Muscle of leg (tissue), 11 donors: Measurements from ENCODE around the gene ARPC1A. TPM values are rescaled to one million over a fixed set of nuclear protein-coding genes. Genes with fewer than 3 reads are reported as not detected.
"Not testable (repeated sequence)": the region's sequence is repeated elsewhere in the genome, so short reads cannot be mapped to it uniquely, and the experiment has no call there.

ENCODE experiments used
- DNase-seq: peaks from one replicate; pipeline ENCODE4 v3.0.0; 2013
- H3K27ac ChIP-seq: one replicate; pipeline ENCODE4 v1.5.1; 2013; ENCODE audit warnings: mild to moderate bottlenecking, low read length, control low read depth
- H3K27me3 ChIP-seq: one replicate; pipeline ENCODE4 v1.6.1; 2013; ENCODE audit warnings: low read length; ENCODE audit not compliant: control insufficient read depth, insufficient read depth
- H3K36me3 ChIP-seq: one replicate; pipeline ENCODE4 v1.6.1; 2013; ENCODE audit warnings: low read length; ENCODE audit not compliant: control insufficient read depth, insufficient read depth
- H3K4me1 ChIP-seq: one replicate; pipeline ENCODE4 v1.6.1; 2013; ENCODE audit warnings: low read length; ENCODE audit not compliant: control insufficient read depth, insufficient read depth
- H3K4me3 ChIP-seq: one replicate; pipeline ENCODE4 v1.5.1; 2013; ENCODE audit warnings: low read length, control low read depth
- H3K9me3 ChIP-seq: replicated peaks from 2 replicates; pipeline ENCODE4 v1.6.1; 2013; ENCODE audit warnings: low read depth, low read length; ENCODE audit not compliant: control insufficient read depth
- WGBS: methylation state at CpG from one replicate; pipeline ENCODE4 v1.1.5; 2013; ENCODE audit warnings: missing lambda C conversion rate; ENCODE audit not compliant: insufficient coverage; 5-methylcytosine and 5-hydroxymethylcytosine counted together
- polyA plus RNA-seq, 8 donors: library from polyadenylated mRNA; unstranded; fragments of 120-200 nt; gene quantifications; one replicate each; pipeline versions ENCODE4 v1.2.1 to v1.2.3, GENCODE V29; 2013; ENCODE audit warnings: inconsistent platforms in 1 of 8, low replicate concordance in 1 of 8; ENCODE audit not compliant: insufficient read length in 8 of 8, insufficient read depth in 1 of 8
- total RNA-seq: library from RNA; stranded (reverse); fragments of 120-200 nt; gene quantifications from one replicate; pipeline ENCODE4 v1.2.4, GENCODE V29; 2013

Gene ARPC1A
- total and polyA plus RNA-seq, 9 donors = 54.6 to 90.3 (median 66.5) TPM

GRCh38 chr7:99386584-99387238 is 61.0 kb downstream of the ARPC1A start:
- 88% methylated on average over 5 of the region's 9 CpGs for WGBS

DNA sequence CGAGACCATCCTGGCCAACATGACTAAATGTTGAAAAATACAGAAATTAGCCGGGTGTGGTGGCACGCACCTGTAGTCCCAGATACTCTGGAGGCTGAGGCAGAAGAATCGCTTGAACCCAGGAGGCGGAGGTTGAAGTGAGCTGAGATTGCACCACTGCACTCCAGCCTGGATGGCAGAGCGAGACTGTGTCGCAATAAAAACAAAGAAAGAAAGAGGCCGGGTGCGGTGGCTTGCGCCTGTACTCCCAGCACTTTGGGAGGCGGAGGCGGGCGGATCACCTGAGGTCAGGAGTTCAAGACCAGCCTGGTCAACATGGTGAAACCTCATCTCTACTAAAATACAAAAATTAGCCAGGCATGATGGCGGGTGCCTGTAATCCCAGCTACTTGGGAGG is 61.5 kb downstream of the ARPC1A start:
- DNase-seq, H3K4me3 ChIP-seq, H3K9me3 ChIP-seq, H3K4me1 ChIP-seq, H3K27ac ChIP-seq, H3K27me3 ChIP-seq: not testable (repeated sequence)
- peaks cover 43% of the 10 kb centered on the region for H3K36me3 ChIP-seq
- WGBS = 89% methylated on average over 6 of the region's 14 CpGs

More at GRCh38 chr7:99386584-99387238, 61.0 kb downstream of the ARPC1A start:
- Histone ChIP-seq H3K36me3 (peaks cover 43% of the 10 kb centered on the region), H3K4me3 (no peak overlapping the region), H3K27me3 (no peaks in the 10 kb centered on the region), H3K27ac (no peak overlapping the region), H3K9me3 (no peaks in the 10 kb centered on the region), H3K4me1 (no peaks in the 10 kb centered on the region)
- no peak for DNase-seq

- no peaks in the 10 kb centered on the region for H3K9me3 ChIP-seq
- no peak overlapping the region for H3K27ac ChIP-seq
- DNase-seq = no peak
- H3K4me3 ChIP-seq = no peak overlapping the region
- H3K27me3 ChIP-seq = no peaks in the 10 kb centered on the region
- WGBS = 92% methylated on average over 20 of the region's 20 CpGs
- H3K4me1 ChIP-seq = peaks cover 7% of the 10 kb centered on the region
- H3K36me3 ChIP-seq = peaks cover 43% of the 10 kb centered on the region
These were observed 62.2 kb downstream of the ARPC1A start for GRCh38 chr7:99387912-99388311.

DNA sequence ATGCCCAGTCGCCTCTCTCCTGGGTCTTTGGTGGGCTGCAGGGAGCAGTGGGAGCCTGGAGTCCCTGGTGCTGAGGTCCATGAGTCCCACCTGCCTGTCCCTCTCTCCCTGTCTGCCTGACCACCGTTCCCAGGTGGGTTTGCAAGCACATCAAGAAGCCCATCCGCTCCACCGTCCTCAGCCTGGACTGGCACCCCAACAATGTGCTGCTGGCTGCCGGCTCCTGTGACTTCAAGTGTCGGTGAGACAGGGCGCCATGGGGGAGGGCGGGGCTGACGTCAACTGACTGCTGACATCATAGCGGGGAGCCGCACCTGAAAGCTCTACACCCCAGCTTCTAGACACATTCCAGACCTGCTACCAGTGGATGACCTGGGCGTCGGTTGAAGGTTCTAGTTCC is 64.1 kb downstream of the ARPC1A start:
- Histone ChIP-seq H3K27ac (no peak overlapping the region), H3K9me3 (no peaks in the 10 kb centered on the region), H3K27me3 (no peaks in the 10 kb centered on the region), H3K36me3 (peaks cover 50% of the 10 kb centered on the region), H3K4me3 (no peak overlapping the region), H3K4me1 (peaks cover 17% of the 10 kb centered on the region)
- 88% methylated on average over 9 of the region's 13 CpGs for WGBS
- DNase-seq = no peak

GRCh38 chr7:99390941-99391602 is 65.4 kb downstream of the ARPC1A start:
- Histone ChIP-seq H3K4me1 (peaks cover 17% of the 10 kb centered on the region), H3K36me3 (peaks cover 55% of the 10 kb centered on the region), H3K27ac (no peak overlapping the region), H3K4me3 (no peak overlapping the region), H3K9me3 (no peaks in the 10 kb centered on the region), H3K27me3 (no peaks in the 10 kb centered on the region)
- no peak for DNase-seq
- 90% methylated on average over 11 of the region's 23 CpGs for WGBS

GRCh38 chr7:99392046-99392445 is 66.3 kb downstream of the ARPC1A start:
- H3K27ac ChIP-seq = no peak overlapping the region
- H3K9me3 ChIP-seq = no peaks in the 10 kb centered on the region
- DNase-seq = no peak
- no peaks in the 10 kb centered on the region for H3K27me3 ChIP-seq
- peaks cover 17% of the 10 kb centered on the region for H3K4me1 ChIP-seq
- H3K4me3 ChIP-seq = no peak overlapping the region
- 85% methylated on average over 8 of the region's 8 CpGs for WGBS
- H3K36me3 ChIP-seq = peaks cover 53% of the 10 kb centered on the region

DNA sequence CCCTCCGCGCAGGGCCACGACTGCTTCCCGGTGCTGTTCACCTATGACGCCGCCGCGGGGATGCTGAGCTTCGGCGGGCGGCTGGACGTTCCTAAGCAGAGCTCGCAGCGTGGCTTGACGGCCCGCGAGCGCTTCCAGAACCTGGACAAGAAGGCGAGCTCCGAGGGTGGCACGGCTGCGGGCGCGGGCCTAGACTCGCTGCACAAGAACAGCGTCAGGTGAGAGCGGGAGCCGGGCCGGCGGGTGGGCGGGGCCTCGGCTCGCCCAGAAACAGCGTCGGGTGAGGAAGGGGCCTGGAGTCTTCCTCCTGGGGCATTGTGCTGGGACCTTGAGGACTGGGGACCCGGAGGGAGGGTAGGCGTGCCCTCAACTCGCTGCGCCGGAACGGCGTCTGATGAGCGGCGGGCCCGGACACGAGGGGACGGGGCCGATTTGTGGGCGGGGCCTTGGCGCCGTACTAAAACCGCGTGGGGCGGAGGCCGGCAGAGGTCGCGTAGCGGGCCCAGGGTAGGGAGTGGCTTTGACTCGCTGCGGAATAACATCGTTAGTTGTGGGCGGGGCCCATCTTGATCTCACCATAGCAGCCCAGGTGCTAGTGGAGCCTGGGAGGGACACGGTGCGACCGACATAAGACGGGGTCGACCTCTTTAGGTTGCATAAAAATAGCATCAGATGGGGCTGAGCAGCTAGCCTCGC is 67.1 kb downstream of the ARPC1A start:
- H3K9me3 ChIP-seq = no peaks in the 10 kb centered on the region
- peak; percentile 79 for DNase-seq
- WGBS = 2% methylated on average over 68 of the region's 68 CpGs
- H3K4me1 ChIP-seq = peaks cover 17% of the 10 kb centered on the region
- H3K36me3 ChIP-seq = peaks cover 56% of the 10 kb centered on the region
- no peaks in the 10 kb centered on the region for H3K27me3 ChIP-seq
- H3K4me3 ChIP-seq = peak overlapping the region; percentile 71
- peak overlapping the region; percentile 35 for H3K27ac ChIP-seq

DNA sequence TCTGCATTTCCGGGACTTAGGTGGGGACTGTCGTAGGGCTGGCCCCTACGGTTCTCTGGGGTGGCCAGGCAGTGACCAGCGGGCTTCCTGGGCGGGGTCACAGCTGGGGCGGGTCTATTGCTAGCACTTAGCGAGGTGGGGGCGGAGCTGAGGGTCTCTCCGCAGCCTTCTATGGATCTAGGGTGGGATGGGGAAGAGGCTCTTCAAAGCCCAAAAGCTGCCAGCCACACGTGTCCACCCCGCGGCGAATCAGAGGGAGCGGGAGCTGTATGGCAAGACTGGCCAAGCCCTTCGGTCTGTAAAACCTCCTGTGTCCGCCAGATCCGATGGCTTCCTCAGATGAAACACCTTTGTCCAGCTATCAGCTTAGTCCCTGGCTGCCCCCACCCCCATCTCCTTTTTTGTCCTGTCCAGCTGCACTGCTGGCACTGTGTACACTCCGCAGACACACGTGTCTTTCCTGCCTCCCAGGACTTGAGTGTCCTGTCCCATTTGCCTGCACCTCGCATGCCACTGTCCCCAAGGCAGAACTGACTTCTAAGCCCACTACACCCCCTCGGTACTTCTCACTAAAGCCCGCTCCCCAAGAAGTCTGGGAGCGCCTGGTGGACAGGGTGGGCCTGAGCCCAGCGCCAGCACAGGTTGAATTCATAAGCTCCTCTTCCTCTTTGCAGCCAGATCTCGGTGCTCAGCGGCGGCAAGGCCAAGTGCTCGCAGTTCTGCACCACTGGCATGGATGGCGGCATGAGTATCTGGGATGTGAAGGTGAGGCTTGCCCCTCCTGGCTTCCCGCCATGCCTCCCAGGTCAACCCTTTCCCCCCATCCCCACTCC is 67.9 kb downstream of the ARPC1A start:
- H3K9me3 ChIP-seq = no peaks in the 10 kb centered on the region
- WGBS = 23% methylated on average over 18 of the region's 30 CpGs
- peak; percentile 69 for DNase-seq

DNA sequence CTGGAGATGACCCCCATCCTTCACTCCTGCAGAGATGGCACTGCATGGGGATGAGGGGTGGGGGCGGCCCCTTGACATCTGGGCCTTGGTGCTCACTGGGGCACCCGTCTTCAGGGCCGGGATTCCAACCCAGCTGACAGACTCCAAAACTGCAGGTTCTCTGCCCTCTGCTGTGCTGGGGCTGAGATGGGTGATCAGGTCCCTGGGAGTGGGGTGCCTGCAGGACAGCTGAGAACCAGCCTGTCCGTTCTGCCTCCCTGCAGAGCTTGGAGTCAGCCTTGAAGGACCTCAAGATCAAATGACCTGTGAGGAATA is 68.4 kb downstream of the ARPC1A start:
- no peak for DNase-seq
- H3K4me3 ChIP-seq = no peak overlapping the region
- no peaks in the 10 kb centered on the region for H3K27me3 ChIP-seq
- peaks cover 63% of the 10 kb centered on the region for H3K36me3 ChIP-seq
- no peaks in the 10 kb centered on the region for H3K9me3 ChIP-seq
- H3K27ac ChIP-seq = no peak overlapping the region
- 68% methylated on average over 3 of the region's 4 CpGs for WGBS
- H3K4me1 ChIP-seq = peaks cover 17% of the 10 kb centered on the region

More for the DNA sequence above, 67.9 kb downstream of the ARPC1A start:
- Histone ChIP-seq H3K27me3 (no peaks in the 10 kb centered on the region), H3K4me1 (peaks cover 17% of the 10 kb centered on the region), H3K36me3 (peaks cover 58% of the 10 kb centered on the region), H3K27ac (peak overlapping the region; percentile 53), H3K4me3 (peak overlapping the region; percentile 71)
